H9 (cell line): ENCODE results near the gene ALDH3A2. TPM values are rescaled to one million over a fixed set of nuclear protein-coding genes. Genes with fewer than 3 reads are reported as not detected.

Source experiments
- DNase-seq: peaks from one replicate; pipeline ENCODE4 v3.0.0-alpha.2; 2017
- H2AFZ ChIP-seq: one replicate; pipeline ENCODE4 v1.6.1; 2013; ENCODE audit warnings: mild to moderate bottlenecking, low read length, control low read depth, moderate library complexity
- H2AK5ac ChIP-seq: 2 replicates; pipeline ENCODE4 v1.6.1; 2013; ENCODE audit warnings: low read length, control low read depth, mixed read lengths; ENCODE audit not compliant: insufficient read length
- H2BK120ac ChIP-seq: one replicate; pipeline ENCODE4 v1.6.1; 2013; ENCODE audit warnings: low read depth, mild to moderate bottlenecking, low read length, control low read depth, inconsistent platforms; ENCODE audit not compliant: poor library complexity, severe bottlenecking
- H2BK12ac ChIP-seq: 2 replicates; pipeline ENCODE4 v1.6.1; 2013; ENCODE audit warnings: low read length, control low read depth, mixed read lengths, low read depth; ENCODE audit not compliant: insufficient read length
- H2BK15ac ChIP-seq: 2 replicates; pipeline ENCODE4 v1.6.1; 2013; ENCODE audit warnings: low read depth, low read length, control low read depth
- H2BK20ac ChIP-seq: one replicate; pipeline ENCODE4 v1.6.1; 2013; ENCODE audit warnings: low read depth, mild to moderate bottlenecking, low read length, control low read depth, inconsistent platforms; ENCODE audit not compliant: poor library complexity, severe bottlenecking
- H2BK5ac ChIP-seq: 2 replicates; pipeline ENCODE4 v1.6.1; 2013; ENCODE audit warnings: low read length, control low read depth, mixed read lengths; ENCODE audit not compliant: insufficient read length
- H3K14ac ChIP-seq: 2 replicates; pipeline ENCODE4 v1.6.1; 2013; ENCODE audit warnings: low read length, control low read depth; ENCODE audit not compliant: insufficient read depth
- H3K18ac ChIP-seq: 2 replicates; pipeline ENCODE4 v1.6.1; 2013; ENCODE audit warnings: low read depth, mild to moderate bottlenecking, mixed read lengths, low read length, control low read depth; ENCODE audit not compliant: insufficient read length
- H3K23ac ChIP-seq: 2 replicates; pipeline ENCODE4 v1.6.1; 2013; ENCODE audit warnings: low read length, control low read depth, mixed read lengths, low read depth; ENCODE audit not compliant: insufficient read length
- H3K23me2 ChIP-seq: 2 replicates; pipeline ENCODE4 v1.6.1; 2013; ENCODE audit warnings: low read depth, mild to moderate bottlenecking, mixed read lengths, low read length, control low read depth; ENCODE audit not compliant: insufficient read length, poor library complexity, severe bottlenecking
- H3K27ac ChIP-seq: 2 replicates; pipeline ENCODE4 v1.5.1; 2013; ENCODE audit warnings: low read length, control low read depth, mixed read lengths, low read depth; ENCODE audit not compliant: insufficient read length
- H3K27me3 ChIP-seq: 2 replicates; pipeline ENCODE4 v1.6.1; 2013; ENCODE audit warnings: low read length, control low read depth, inconsistent platforms; ENCODE audit not compliant: insufficient read depth
- H3K4ac ChIP-seq: 2 replicates; pipeline ENCODE4 v1.6.1; 2013; ENCODE audit warnings: low read depth, mild to moderate bottlenecking, control low read depth, inconsistent platforms, low read length, moderate library complexity
- H3K4me1 ChIP-seq: 2 replicates; pipeline ENCODE4 v1.6.1; 2013; ENCODE audit warnings: low read length, control low read depth, inconsistent platforms; ENCODE audit not compliant: insufficient read depth
- H3K4me2 ChIP-seq: 2 replicates; pipeline ENCODE4 v1.6.1; 2013; ENCODE audit warnings: low read length, control low read depth, mixed read lengths; ENCODE audit not compliant: insufficient read length, insufficient read depth
- H3K56ac ChIP-seq: 2 replicates; pipeline ENCODE4 v1.6.1; 2013; ENCODE audit warnings: low read depth, mild to moderate bottlenecking, mixed read lengths, low read length, control low read depth; ENCODE audit not compliant: insufficient read length
- H3K79me1 ChIP-seq: 2 replicates; pipeline ENCODE4 v1.6.1; 2013; ENCODE audit warnings: low read depth, mild to moderate bottlenecking, moderate library complexity, low read length, control low read depth, inconsistent platforms; ENCODE audit not compliant: insufficient read depth, poor library complexity, severe bottlenecking
- H3K79me2 ChIP-seq: 2 replicates; pipeline ENCODE4 v1.6.1; 2013; ENCODE audit warnings: low read length, control low read depth, inconsistent platforms; ENCODE audit not compliant: insufficient read depth
- H3K9ac ChIP-seq: 2 replicates; pipeline ENCODE4 v1.6.1; 2013; ENCODE audit warnings: low read length, control low read depth, mixed read lengths; ENCODE audit not compliant: insufficient read length; ENCODE audit errors: extremely low read depth
- H3K9me3 ChIP-seq: one replicate; pipeline ENCODE4 v1.6.1; 2013; ENCODE audit warnings: low read depth, low read length, inconsistent platforms; ENCODE audit not compliant: control insufficient read depth
- H3T11ph ChIP-seq: one replicate; pipeline ENCODE4 v1.6.1; 2013; ENCODE audit warnings: mild to moderate bottlenecking, low read length, control low read depth, inconsistent platforms
- H4K20me1 ChIP-seq: one replicate; pipeline ENCODE4 v1.6.1; 2013; ENCODE audit not compliant: control insufficient read depth, insufficient read length, insufficient read depth
- H4K5ac ChIP-seq: 2 replicates; pipeline ENCODE4 v1.6.1; 2013; ENCODE audit warnings: low read depth, mild to moderate bottlenecking, mixed read lengths, low read length, control low read depth; ENCODE audit not compliant: insufficient read length
- H4K8ac ChIP-seq: replicated peaks from 2 replicates; pipeline ENCODE4 v1.6.1; 2013; ENCODE audit warnings: low read length, control low read depth, mixed read lengths, low read depth; ENCODE audit not compliant: insufficient read length
- H4K91ac ChIP-seq: 2 replicates; pipeline ENCODE4 v1.6.1; 2013; ENCODE audit warnings: low read depth, mild to moderate bottlenecking, moderate library complexity, mixed read lengths, low read length, control low read depth; ENCODE audit not compliant: insufficient read length
- H3K27ac Mint-ChIP-seq, 3 experiments: 2 replicates in 2 of 3; 3 replicates in 1 of 3; pipeline ENCODE4 v1.8.0; 2020 to 2021; ENCODE audit warnings: mixed read lengths in 3 of 3, mild to moderate bottlenecking in 1 of 3, moderate library complexity in 1 of 3
- H3K27me3 Mint-ChIP-seq: 2 replicates; pipeline ENCODE4 v1.8.0; 2021; ENCODE audit warnings: low read depth, mild to moderate bottlenecking, moderate library complexity, mixed read lengths
- H3K36me3 Mint-ChIP-seq, 3 experiments: 2 replicates in 2 of 3; 3 replicates in 1 of 3; pipeline ENCODE4 v1.8.0; 2020 to 2021; ENCODE audit warnings: low read depth in 3 of 3, mixed read lengths in 3 of 3; ENCODE audit not compliant: insufficient read depth in 1 of 3
- H3K4me1 Mint-ChIP-seq, 2 experiments: 2 replicates each; pipeline ENCODE4 v1.8.0; 2020; ENCODE audit warnings: mixed read lengths in 2 of 2
- H3K4me3 Mint-ChIP-seq, 2 experiments: 2 replicates in 1 of 2; 3 replicates in 1 of 2; pipeline ENCODE4 v1.8.0; 2020 to 2021; ENCODE audit warnings: mild to moderate bottlenecking in 2 of 2, mixed read lengths in 2 of 2, moderate library complexity in 1 of 2
- H3K9me3 Mint-ChIP-seq, 2 experiments: 2 replicates in 1 of 2; 3 replicates in 1 of 2; pipeline ENCODE4 v1.8.0; 2020; ENCODE audit warnings: mild to moderate bottlenecking in 2 of 2, mixed read lengths in 2 of 2, moderate library complexity in 1 of 2
- CTCF ChIP-seq: fragments of 200-600 bp; sonication (generic); conservative IDR thresholded peaks from 3 replicates; pipeline ENCODE4 v1.8.0; 2021; ENCODE audit warnings: antibody characterized with exemption, mild to moderate bottlenecking
- WGBS: extraction: QIAGEN DNeasy Blood & Tissue Kit; methylation state at CpG from one replicate; pipeline ENCODE4 v1.1.7; 2013; ENCODE audit warnings: missing lambda C conversion rate, low lambda C conversion rate, mixed read lengths; ENCODE audit not compliant: insufficient read length; ENCODE audit errors: extremely low coverage; 5-methylcytosine and 5-hydroxymethylcytosine counted together
- total RNA-seq: library from RNA; stranded (reverse); gene quantifications from 2 replicates; pipeline ENCODE4 v1.2.1, GENCODE V29; 2021

Gene ALDH3A2
- total RNA-seq, 1 experiment from 2014 or later = 100 TPM

- Mint-ChIP-seq H3K4me3 (no peak overlapping the region), H3K4me1 (no peaks in the 10 kb centered on the region), H3K9me3 (peaks cover 42 to 48% of the 10 kb centered on the region in 2 experiments), H3K27ac (no peak overlapping the region), H3K36me3 (peaks cover 20 to 36% (median 32%) of the 10 kb centered on the region in 3 experiments), H3K27me3 (peaks cover 5% of the 10 kb centered on the region)
- Histone ChIP-seq H3K4me2 (no peak overlapping the region), H4K5ac (no peak overlapping the region), H3K79me1 (no peaks in the 10 kb centered on the region), H4K20me1 (no peaks in the 10 kb centered on the region), H2AFZ (no peak overlapping the region), H3K14ac (no peak overlapping the region), H3T11ph (no peak overlapping the region), H3K23ac (no peak overlapping the region), H3K4me1 (no peaks in the 10 kb centered on the region), H2BK5ac (no peak overlapping the region), H3K23me2 (no peaks in the 10 kb centered on the region), H3K27me3 (no peaks in the 10 kb centered on the region), H3K27ac (no peak overlapping the region), H2AK5ac (no peak overlapping the region), H2BK12ac (no peak overlapping the region), H2BK20ac (no peak overlapping the region), H3K79me2 (no peaks in the 10 kb centered on the region), H3K56ac (no peak overlapping the region), H3K4ac (no peak overlapping the region), H2BK15ac (no peak overlapping the region), H3K9ac (no peak overlapping the region), H4K8ac (no peak overlapping the region), H2BK120ac (no peak overlapping the region), H3K18ac (no peak overlapping the region), H4K91ac (no peak overlapping the region), H3K9me3 (peaks cover 17% of the 10 kb centered on the region)
- DNase-seq = no peak
- no peak for TF ChIP-seq CTCF
- WGBS = no CpG with 5 or more reads among the region's 1 CpG
Observed at GRCh38 chr17:19621697-19622096, 26.9 kb upstream of the ALDH3A2 start.
